Effector memory CD8-positive, alpha-beta T cell (primary cell): Measurements from ENCODE around the gene PACRG.

Source experiments
- ATAC-seq: fragments of 150-1000 bp; cut with Tn5 transposase; replicated peaks from 2 replicates; pipeline ENCODE4 v1.10.0; 2021; ENCODE audit warnings: mild to moderate bottlenecking, moderate library complexity
- DNase-seq, 3 experiments: peaks; one replicate each; pipeline ENCODE4 v3.0.0; 2021
- H3K27ac Mint-ChIP-seq, 2 donors: one replicate each; pipeline ENCODE4 v1.8.0; 2022; ENCODE audit warnings: mild to moderate bottlenecking in 2 of 2, mixed read lengths in 2 of 2, moderate library complexity in 2 of 2
- H3K27me3 Mint-ChIP-seq, 2 donors: one replicate each; pipeline ENCODE4 v1.8.0; 2022; ENCODE audit warnings: mixed read lengths in 2 of 2
- H3K36me3 Mint-ChIP-seq: one replicate; pipeline ENCODE4 v1.8.0; 2022; ENCODE audit warnings: mild to moderate bottlenecking, moderate library complexity, mixed read lengths; ENCODE audit not compliant: insufficient read depth
- H3K4me1 Mint-ChIP-seq, 2 donors: one replicate each; pipeline ENCODE4 v1.8.0; 2022; ENCODE audit warnings: low read depth in 2 of 2, mixed read lengths in 2 of 2
- H3K4me3 Mint-ChIP-seq, 2 donors: one replicate each; pipeline ENCODE4 v1.8.0; 2022; ENCODE audit warnings: mild to moderate bottlenecking in 2 of 2, mixed read lengths in 2 of 2, moderate library complexity in 2 of 2
- H3K9me3 Mint-ChIP-seq, 2 donors: one replicate each; pipeline ENCODE4 v1.8.0; 2022; ENCODE audit warnings: mixed read lengths in 2 of 2

Gene PACRG

DNA sequence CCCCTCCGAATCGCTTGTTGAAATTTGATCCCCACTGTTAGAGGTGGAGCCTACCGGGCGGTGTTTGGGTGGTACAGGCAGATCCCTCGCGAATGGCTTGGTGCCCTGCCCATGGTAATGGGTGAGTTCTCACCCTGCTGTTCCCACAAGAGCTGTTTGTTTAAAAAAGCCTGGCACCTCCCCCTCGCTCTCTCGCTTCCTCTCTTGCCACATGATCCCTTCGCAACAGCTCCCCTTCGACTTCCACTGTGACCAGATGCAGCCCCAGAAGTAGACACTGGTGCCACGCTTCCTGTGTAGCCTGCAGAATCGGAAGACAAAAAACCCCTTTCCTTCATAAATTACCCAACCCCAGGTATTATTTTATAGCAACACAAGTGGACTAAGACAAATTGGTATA lies 394.6 kb downstream of the PACRG start:
- Mint-ChIP-seq H3K36me3 (no peaks in the 10 kb centered on the region), H3K4me3 (no peak overlapping the region), H3K4me1 (no peaks in the 10 kb centered on the region), H3K27me3 (peaks cover 6% of the 10 kb centered on the region in 2 donors), H3K9me3 (peaks cover 0 to 4% of the 10 kb centered on the region in 2 donors), H3K27ac (no peak overlapping the region)
- ATAC-seq (no peak), DNase-seq (no peak)

DNA sequence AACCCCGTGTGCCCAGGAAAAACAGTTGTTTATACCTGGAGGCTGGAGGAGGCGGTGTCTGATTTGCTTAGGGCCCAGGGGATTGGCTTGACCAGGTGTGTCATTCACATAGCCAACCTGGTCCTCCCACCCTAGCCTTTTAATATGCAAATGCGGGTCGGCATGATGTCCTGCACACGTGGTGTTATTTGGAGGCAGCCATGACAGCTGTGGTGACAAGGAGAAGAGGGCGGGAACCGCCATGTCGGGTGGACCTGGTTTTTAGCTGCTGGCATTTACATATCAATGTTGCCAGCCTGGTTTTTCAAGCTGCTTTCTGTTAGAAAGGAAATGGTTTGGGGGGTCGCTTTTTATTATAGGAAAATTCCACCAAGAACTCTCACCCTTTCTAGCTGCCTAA lies 395.3 kb downstream of the PACRG start:
- peaks cover 0 to 4% of the 10 kb centered on the region in 2 donors for H3K9me3 Mint-ChIP-seq
- ATAC-seq, result no peak
- no peak overlapping the region for H3K4me3 Mint-ChIP-seq
- DNase-seq, result no peak
- H3K27me3 Mint-ChIP-seq, result peaks cover 6% of the 10 kb centered on the region in 2 donors
- H3K4me1 Mint-ChIP-seq, result no peaks in the 10 kb centered on the region
- no peaks in the 10 kb centered on the region for H3K36me3 Mint-ChIP-seq
- H3K27ac Mint-ChIP-seq, result no peak overlapping the region

DNA sequence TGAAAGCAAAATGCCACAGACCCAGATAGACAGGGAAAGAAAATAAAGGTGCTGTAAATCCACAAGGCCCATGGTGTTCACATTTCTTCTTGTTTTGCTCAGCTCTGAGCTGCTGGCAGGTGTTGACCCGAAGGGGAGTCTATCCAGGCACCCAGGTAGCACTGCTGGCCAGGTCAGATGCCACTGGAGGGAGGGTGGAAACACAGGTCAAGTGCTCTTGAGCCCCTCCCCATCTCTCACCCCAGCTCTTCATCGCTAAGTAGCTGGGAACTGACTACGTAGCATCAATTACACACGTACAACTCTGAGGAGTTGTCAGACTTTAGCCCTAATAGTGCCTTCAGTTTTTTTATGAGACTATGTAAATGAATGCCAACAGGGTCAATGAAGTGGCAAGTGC lies 399.0 kb downstream of the PACRG start:
- ATAC-seq (no peak), DNase-seq (no peak)
- Mint-ChIP-seq H3K4me1 (no peaks in the 10 kb centered on the region), H3K27ac (no peak overlapping the region), H3K27me3 (peaks cover 6% of the 10 kb centered on the region in 2 donors), H3K4me3 (no peak overlapping the region), H3K9me3 (peaks cover 0 to 4% of the 10 kb centered on the region in 2 donors), H3K36me3 (no peaks in the 10 kb centered on the region)

DNA sequence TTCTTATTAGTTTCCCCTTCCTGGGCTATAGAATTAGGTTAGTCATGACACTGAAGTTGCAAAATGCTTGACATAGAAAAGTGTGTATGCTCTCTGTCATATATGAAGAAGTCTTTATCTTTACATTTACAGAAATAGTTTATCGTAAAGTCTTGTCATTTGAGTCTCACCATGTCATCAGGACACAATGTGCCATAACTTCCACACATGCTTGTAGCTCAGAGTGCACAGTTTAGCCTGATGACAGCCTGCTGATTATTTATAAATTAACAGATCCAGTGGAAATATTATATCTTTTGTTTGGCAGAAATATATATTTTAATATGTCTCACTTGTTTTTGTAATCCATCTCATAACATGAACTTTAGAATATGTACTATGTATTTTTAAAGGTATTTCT lies 399.8 kb downstream of the PACRG start:
- Mint-ChIP-seq H3K4me3 (no peak overlapping the region), H3K27me3 (peaks cover 6% of the 10 kb centered on the region in 2 donors), H3K36me3 (no peaks in the 10 kb centered on the region), H3K9me3 (peaks cover 0 to under 1% of the 10 kb centered on the region in 2 donors), H3K4me1 (no peaks in the 10 kb centered on the region), H3K27ac (no peak overlapping the region)
- DNase-seq (no peak), ATAC-seq (no peak)

DNA sequence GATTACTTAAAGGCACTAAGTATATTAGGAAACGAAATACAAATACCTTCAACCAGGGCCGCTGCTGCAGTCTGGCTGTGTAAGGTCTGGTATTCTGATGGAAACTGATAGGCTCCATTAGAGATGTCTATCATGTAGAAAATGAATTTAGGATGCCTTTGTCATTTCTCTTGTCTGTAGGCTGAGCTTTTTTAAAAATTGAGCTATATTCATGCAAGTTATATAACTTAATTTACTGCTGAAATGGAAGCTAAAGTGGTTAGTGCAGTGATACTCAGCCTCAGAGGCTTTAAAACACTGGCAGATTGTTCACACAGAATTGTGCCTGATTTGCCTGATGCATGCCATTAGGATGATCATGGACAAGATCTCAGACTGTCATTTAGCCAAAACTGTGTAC lies 400.6 kb downstream of the PACRG start:
- Mint-ChIP-seq H3K4me1 (peaks cover 0 to 1% of the 10 kb centered on the region in 2 donors), H3K4me3 (no peak overlapping the region), H3K9me3 (peaks cover 0 to 7% of the 10 kb centered on the region in 2 donors), H3K27me3 (peaks cover 6% of the 10 kb centered on the region in 2 donors), H3K27ac (no peak overlapping the region), H3K36me3 (no peaks in the 10 kb centered on the region)
- DNase-seq (no peak), ATAC-seq (no peak)

DNA sequence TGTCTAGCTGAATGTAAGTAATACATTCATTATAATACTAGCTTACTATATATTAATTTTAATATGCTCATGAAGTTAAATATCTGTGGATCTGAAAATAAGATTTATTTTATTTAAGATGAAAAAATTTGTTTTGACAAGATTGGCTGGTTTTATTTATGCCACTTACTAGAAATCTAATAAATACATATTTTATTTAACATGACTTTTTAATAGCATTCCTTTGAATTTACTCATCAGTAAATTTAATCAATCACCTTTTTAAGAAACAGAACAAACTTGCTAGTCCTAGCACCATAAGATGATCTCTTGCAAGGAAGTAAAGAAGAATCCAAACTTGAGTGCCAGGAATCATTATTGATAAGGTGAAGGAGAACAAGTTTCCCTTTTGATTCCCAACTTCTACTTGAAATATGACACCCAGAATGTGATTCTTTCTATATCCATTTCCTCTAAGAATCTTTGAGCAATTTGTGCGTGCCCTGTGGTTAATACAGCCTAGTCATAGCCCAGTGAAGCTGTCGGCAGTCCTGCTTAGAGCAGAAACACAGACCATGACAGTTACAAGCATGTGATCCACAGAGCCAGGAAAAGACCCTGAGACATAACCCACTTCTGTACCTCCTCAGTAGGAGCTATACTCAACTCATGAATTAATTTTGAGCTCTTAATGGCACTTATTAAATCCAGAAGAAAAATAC lies 404.4 kb downstream of the PACRG start:
- Mint-ChIP-seq H3K36me3 (no peaks in the 10 kb centered on the region), H3K9me3 (peaks cover 0 to 7% of the 10 kb centered on the region in 2 donors), H3K27ac (no peak overlapping the region), H3K27me3 (peaks cover 0 to 2% of the 10 kb centered on the region in 2 donors), H3K4me1 (peaks cover 0 to 1% of the 10 kb centered on the region in 2 donors), H3K4me3 (no peak overlapping the region)
- ATAC-seq (no peak), DNase-seq (no peak)

DNA sequence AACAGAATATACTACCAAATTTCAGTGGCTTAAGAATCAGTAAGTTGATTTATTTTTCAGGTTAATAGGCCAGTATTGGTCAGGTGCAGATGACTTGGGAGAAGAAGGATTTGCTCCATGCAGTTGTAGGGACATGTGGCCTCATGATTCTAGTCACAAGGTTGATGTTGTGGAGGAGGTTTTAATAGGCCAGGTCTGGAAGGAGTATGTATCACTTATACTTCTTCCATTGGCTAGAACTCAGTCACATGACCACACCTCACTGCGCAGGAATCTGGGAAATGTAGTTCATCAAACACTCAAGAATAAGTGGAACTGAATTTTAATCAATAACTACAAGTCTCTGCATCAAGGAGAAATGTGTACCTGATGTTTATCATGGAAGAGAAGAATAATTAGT lies 405.2 kb downstream of the PACRG start:
- Mint-ChIP-seq H3K4me3 (no peak overlapping the region), H3K27me3 (peaks cover 0 to 9% of the 10 kb centered on the region in 2 donors), H3K9me3 (peaks cover 0 to 7% of the 10 kb centered on the region in 2 donors), H3K36me3 (no peaks in the 10 kb centered on the region), H3K4me1 (peaks cover 0 to 1% of the 10 kb centered on the region in 2 donors), H3K27ac (no peak overlapping the region)
- ATAC-seq, result no peak
- no peak for DNase-seq

DNA sequence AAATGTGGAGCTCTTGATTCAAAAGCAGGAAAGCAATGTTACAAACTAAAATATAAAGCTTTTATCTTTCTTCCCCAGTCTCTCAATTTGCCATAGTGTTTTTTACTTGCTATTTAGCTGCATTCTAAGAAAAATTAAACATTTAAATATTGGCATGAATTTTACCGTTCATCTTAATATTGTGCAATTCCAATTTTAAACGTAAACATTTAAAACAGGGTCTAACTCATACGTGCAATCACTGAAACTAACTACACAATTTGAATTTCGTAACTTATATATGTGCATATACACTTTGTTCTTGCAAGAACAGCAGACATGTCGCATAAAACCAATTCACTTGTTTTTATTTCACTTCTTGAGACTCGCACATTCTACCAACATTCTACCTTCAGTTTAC lies 405.9 kb downstream of the PACRG start:
- Mint-ChIP-seq H3K27ac (no peak overlapping the region), H3K27me3 (peaks cover 0 to 10% of the 10 kb centered on the region in 2 donors), H3K36me3 (no peaks in the 10 kb centered on the region), H3K4me3 (no peak overlapping the region), H3K9me3 (peaks cover 0 to 7% of the 10 kb centered on the region in 2 donors), H3K4me1 (peaks cover 0 to 1% of the 10 kb centered on the region in 2 donors)
- ATAC-seq (no peak), DNase-seq (no peak)

DNA sequence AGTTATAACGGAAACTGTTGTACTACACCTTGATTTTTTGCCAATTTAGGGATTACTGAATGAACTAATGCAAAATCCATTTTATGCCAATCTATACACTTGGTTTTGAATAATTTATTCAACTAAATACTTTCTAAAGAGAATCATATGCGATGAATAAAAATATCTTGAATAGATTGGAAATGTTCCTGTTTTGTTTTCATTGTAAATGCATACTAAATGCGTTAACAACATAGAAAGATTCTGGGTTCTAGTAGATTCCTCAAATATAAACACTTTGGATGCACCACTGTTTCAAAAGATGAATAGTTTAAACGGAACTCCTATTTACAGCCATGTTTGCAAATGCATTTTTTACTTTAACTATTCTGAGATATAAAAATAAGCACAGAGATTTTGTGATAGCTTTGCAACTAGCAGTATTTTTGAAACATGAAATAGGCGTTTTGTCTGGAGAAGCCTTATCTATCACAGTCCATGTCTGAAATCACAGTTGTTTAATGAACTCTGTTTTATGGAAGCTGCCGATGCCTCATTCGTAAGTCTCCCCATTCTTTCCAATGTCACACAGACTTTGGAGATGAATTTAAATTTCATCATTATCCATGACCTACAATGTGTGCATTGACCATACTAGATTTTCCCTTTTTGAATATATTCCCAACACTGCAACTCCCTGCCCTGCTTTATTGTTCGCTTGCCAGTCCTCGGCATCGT lies 409.1 kb downstream of the PACRG start:
- H3K36me3 Mint-ChIP-seq, result no peaks in the 10 kb centered on the region
- peaks cover 3 to 7% of the 10 kb centered on the region in 2 donors for H3K9me3 Mint-ChIP-seq
- peaks cover 0 to 1% of the 10 kb centered on the region in 2 donors for H3K4me1 Mint-ChIP-seq
- ATAC-seq (no peak), DNase-seq (no peak)
- H3K4me3 Mint-ChIP-seq, result no peak overlapping the region
- H3K27ac Mint-ChIP-seq, result no peak overlapping the region
- peaks cover 6 to 26% of the 10 kb centered on the region in 2 donors for H3K27me3 Mint-ChIP-seq

DNA sequence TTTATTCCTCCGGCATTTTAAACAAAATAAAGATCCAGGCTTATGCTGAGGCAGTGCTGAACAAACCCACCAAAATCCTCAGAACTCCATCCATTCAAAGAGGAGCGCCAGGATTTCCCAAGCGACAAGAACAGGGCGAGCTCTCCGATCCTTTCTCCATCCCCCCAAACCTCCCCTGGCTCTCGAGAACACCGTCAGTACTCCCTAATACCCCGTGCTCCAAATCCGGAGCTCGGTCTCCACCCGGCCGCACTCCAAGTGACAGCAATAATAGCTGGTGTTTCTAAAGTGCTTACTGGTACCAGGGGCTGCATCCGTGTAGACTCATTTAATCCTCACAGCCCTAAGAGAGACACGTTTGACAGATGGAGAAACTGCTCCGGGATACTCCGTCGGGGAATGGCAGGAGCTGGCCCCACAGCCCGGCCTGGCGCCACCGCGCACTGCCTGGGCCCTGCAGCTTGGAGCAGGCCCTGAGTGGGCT lies 409.7 kb downstream of the PACRG start:
- no peak for DNase-seq
- Mint-ChIP-seq H3K27ac (no peak overlapping the region), H3K4me3 (no peak overlapping the region), H3K27me3 (peaks cover 6 to 26% of the 10 kb centered on the region in 2 donors), H3K36me3 (no peaks in the 10 kb centered on the region), H3K9me3 (peaks cover 3 to 7% of the 10 kb centered on the region in 2 donors), H3K4me1 (peaks cover 0 to 1% of the 10 kb centered on the region in 2 donors)
- no peak for ATAC-seq

DNA sequence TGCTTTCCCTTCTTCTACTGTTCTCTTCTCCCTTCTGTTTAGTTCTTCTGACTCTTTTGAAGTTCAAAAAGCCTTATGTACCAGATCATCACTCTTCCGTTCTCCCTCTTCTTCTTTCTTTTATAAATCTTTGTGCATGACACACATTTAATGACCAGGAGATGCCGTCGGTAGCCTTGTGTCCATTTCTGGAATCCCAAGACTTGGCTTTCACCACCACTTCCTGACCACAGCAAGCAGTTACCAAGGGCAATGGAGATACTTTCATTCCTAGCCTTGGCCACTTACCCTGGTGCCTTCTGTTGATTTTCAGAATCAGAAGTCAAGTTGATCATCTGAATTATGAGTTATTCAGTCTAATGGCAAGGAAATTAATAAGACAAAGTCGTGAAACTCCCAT lies 418.3 kb downstream of the PACRG start:
- ATAC-seq (no peak), DNase-seq (no peak)
- no peak overlapping the region for H3K27ac Mint-ChIP-seq
- peaks cover 9 to 34% of the 10 kb centered on the region in 2 donors for H3K27me3 Mint-ChIP-seq
- no peak overlapping the region for H3K4me3 Mint-ChIP-seq
- H3K36me3 Mint-ChIP-seq, result no peaks in the 10 kb centered on the region
- no peaks in the 10 kb centered on the region for H3K9me3 Mint-ChIP-seq
- no peaks in the 10 kb centered on the region for H3K4me1 Mint-ChIP-seq

DNA sequence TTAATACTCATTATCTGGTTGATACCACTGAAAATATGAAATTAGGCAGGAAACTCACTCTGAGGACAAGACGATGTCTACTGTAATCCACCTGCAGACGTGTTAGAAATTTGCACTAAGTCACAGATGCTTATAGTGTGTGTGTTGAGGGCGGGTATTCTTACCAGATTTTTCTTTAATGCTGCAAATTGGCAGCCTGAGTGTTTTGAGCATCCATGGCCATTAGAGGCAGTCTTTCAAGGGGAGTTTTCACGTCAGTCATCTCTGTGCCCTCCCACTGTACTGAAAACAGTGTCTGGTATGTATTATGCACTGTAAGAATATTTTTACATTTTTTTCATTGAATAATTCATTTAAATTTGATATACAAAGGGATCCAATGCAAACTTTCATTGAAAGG lies 420.2 kb downstream of the PACRG start:
- Mint-ChIP-seq H3K27me3 (peaks cover 9 to 39% of the 10 kb centered on the region in 2 donors), H3K27ac (no peak overlapping the region), H3K36me3 (no peaks in the 10 kb centered on the region), H3K4me1 (no peaks in the 10 kb centered on the region), H3K9me3 (no peaks in the 10 kb centered on the region), H3K4me3 (no peak overlapping the region)
- ATAC-seq (no peak), DNase-seq (no peak)

DNA sequence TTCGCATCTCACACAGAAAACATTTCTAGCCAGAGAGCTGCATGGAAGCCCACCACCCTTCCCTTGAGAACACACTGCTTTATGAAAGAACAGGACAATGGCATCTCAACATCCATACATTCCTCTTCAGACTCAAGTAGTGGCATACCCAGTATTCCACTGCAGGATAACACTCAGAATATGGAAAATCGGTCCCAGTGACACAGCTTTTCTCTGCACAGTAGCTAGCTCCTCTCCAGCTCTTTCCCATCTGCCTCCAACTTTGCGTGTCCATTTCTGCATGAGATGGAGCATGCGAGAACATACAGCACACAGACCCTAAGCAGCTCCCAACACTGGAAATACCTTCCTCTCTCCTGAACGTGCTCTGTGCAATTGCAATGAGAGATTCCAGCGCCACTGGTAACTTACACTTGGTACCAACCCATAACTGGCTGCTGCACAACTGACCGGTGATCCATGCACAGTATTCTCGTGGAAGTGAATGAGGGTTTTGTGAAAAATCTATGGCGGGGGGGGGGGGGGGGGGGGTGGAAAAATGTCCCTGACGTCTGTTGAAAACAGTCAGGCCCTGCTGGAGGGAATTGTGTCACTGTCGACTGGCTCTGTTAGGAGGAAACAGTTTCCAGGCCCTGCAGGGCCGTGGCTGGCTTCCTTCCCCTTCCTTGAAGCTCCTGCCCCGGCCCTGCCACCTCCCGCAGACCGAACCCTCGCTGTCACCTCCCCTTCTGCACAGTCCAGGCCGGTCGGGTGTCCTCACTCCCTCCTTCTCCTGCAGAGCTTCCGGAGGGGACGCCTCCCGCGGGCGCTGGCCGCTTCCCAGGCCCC lies 420.9 kb downstream of the PACRG start:
- no peaks in the 10 kb centered on the region for H3K36me3 Mint-ChIP-seq
- ATAC-seq (no peak), DNase-seq (no peak)
- no peaks in the 10 kb centered on the region for H3K4me1 Mint-ChIP-seq
- no peak overlapping the region for H3K27ac Mint-ChIP-seq
- H3K9me3 Mint-ChIP-seq, result no peaks in the 10 kb centered on the region
- H3K4me3 Mint-ChIP-seq, result no peak overlapping the region
- peaks cover 12 to 39% of the 10 kb centered on the region in 2 donors for H3K27me3 Mint-ChIP-seq
